HG03460 (cell line): Measurements from ENCODE around the gene PARM1.
"Not testable (repeated sequence)": the region's sequence is repeated elsewhere in the genome, so short reads cannot be mapped to it uniquely, and the experiment has no call there.

Experiments
- ATAC-seq: cut with Tn5 transposase; IDR thresholded peaks from one replicate; pipeline ENCODE4 v1.9.1; 2021; ENCODE audit not compliant: unreplicated experiment

PARM1 gene

DNA sequence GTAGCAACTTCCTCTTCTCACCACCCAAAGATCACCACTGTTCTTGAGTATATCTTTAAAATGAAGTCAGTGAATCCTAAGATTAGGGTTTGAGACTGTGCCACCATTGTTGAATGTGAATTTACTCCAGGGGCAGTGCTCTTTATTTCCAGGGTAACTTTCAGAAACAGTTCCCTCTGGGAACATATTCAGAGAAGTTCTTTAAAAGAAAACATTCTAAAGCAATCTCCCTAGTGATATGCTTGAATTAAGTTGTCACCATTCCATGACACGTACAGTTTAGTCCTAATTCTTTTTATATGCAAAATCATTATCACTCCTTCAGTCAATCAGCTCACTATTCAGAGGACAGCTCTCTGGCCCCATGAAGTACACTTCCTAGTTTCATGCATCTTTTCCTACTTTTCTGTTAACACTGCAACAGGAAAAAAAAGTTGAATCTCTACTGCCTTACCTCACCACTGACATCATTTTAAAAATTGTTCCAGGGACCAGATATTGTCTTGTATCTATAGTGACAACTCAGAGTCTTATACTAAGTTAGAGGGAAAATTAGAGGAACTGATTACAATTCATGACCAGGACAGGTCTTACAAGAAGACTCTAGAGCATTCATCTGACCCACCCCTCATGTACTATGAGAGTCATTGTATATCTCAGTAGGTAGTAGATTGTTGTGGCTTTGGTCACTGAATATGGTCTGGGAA, 49.8 kb downstream of the PARM1 start:
- no peak for ATAC-seq

DNA sequence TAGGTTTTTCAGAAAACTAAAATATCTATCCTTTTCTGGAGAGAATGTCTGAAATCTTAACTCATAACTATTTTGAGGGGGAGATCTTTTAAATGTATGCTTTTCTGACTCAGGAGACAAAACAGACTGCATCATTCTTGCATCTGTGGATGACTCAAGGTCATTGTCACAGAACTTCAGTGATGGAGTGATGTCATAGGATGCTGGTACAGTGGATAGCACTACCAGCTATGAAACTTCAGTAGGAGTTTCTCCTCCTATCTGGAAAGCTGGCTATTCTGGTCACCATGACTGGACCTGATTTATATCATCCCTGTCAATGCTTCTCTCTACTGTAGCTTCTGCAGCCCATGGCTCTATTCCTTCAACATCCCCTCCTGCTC, 50.3 kb downstream of the PARM1 start:
- no peak for ATAC-seq

DNA sequence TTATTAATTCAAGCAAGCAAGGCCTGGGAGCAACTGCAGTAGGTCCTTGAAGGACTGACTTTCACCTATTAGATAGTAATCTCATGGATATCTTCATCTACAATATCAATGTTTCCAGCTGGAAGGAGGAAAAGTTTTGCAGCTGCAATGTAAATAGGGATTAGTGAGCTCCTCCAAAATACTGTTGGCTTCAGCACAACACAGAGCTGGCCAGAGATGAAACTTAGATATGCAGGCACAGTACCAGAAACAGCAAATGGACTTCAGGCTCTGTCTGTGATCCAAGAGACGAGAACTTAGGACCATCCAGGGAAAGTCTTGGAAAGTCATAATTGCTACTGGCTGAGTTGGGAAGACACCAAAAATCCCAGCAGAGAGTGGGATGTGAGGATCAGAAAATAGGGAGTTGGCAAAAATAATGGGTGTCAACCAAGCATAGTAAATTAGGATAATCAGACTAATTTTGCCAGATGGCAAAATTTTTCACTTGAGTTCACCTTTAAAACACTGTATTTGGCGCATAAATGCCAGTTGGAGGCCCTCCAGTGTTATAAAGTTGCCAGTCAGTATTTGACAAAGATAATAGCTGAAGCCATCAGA, 57.5 kb downstream of the PARM1 start:
- no peak for ATAC-seq

DNA sequence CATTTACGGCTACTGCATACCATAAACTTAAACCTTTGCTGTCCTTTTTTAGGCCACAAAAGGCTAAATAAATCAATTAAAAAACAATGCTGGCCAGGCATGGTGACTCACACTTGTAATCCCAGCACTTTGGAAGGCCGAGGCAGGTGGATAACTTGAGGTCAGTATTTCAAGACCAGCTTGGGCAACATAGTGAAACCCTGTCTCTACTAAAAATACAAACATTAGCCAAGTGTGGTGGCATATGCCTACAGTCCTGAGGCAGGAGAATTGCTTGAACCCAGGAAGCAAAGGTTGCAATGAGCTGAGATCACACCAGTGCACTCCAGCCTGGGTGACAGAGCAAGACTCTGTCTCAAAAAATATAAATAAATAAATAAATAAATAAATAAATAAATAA, 61.5 kb downstream of the PARM1 start:
- not testable (repeated sequence) for ATAC-seq

GRCh38 chr4:74996996-74997395, 64.1 kb downstream of the PARM1 start:
- ATAC-seq: no peak

GRCh38 chr4:74997948-74998729, 65.2 kb downstream of the PARM1 start:
- ATAC-seq: no peak

- ATAC-seq: no peak
Observed at GRCh38 chr4:74999714-75000309, 66.9 kb downstream of the PARM1 start.

DNA sequence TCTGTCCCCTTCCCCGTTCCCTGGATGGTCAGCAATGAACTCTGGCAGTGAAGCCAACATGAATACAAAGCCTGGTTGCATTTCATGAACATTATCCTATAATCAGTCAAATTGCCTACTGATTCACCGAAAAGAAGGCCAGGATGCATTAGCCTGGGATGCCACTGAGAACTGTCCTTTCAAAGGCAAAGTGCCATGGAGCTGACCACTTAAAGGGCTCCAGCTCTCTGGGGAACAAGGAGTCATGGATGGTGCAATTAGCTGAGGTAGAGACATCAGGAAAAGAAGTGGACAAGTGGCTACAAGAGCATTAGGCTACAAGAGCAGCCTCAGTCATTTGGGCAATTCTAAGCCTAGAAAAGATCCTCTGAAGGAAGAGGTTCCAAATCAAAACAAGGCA, 69.0 kb downstream of the PARM1 start:
- no peak for ATAC-seq

- ATAC-seq: no peak
Observed at GRCh38 chr4:75002381-75002780, 69.5 kb downstream of the PARM1 start.

DNA sequence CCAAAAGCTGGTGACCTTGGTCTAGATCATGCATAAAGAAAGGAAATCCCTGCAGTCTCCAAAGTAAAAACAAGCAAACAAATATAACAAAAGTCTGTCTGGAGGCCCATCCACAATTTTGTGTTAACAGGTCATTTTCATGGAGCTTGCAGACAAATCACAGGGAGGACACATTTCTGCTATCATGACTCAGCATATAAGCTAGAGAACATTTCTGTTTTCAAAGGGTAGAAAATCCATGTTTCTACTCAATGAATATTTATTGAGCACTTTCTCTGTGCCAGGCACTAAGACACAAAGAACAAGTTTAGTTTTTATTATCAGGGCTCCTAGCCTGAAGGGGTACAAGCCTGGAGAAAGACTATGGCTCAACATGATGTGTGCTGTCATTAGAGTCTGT, 71.1 kb downstream of the PARM1 start:
- ATAC-seq: no peak

- ATAC-seq: peak; percentile 93
Observed at GRCh38 chr4:75004755-75005668, 72.1 kb downstream of the PARM1 start.

DNA sequence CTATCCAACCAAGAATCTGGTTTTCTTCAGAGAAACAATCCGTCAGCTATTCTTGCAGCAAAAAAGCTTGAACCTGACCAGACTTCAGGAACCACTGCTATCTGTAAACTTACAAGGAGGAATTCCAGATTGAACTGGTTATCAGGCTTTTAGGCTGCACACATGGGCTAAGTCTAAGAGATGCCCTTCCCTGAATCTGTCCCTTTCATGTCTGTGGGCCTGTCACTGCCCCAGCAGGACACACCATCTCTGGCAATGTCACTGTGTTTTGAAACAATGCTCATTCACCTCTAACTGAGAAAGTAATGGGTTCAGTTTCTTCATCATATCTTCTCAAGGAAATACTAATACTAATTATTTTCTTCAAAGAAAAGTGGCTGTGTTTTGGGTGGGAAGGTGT, 72.8 kb downstream of the PARM1 start:
- ATAC-seq: no peak

GRCh38 chr4:75007891-75008290, 75.0 kb downstream of the PARM1 start:
- ATAC-seq: no peak

- no peak for ATAC-seq
Observed at GRCh38 chr4:75009138-75009537, 76.2 kb downstream of the PARM1 start.

- ATAC-seq: no peak
Observed at GRCh38 chr4:75011131-75011795, 78.3 kb downstream of the PARM1 start.

- ATAC-seq: no peak
Observed at GRCh38 chr4:75015627-75016026, 82.7 kb downstream of the PARM1 start.

- ATAC-seq: no peak
Observed at GRCh38 chr4:75016472-75016871, 83.6 kb downstream of the PARM1 start.

GRCh38 chr4:75018811-75019479, 86.0 kb downstream of the PARM1 start:
- ATAC-seq: no peak

GRCh38 chr4:75025431-75025830, 92.5 kb downstream of the PARM1 start:
- ATAC-seq: no peak
